BLaER1 (cell line): ENCODE measurements around the gene IFT122.
"Not testable (repeated sequence)": the region's sequence is repeated elsewhere in the genome, so short reads cannot be mapped to it uniquely, and the experiment has no call there.

Experiments used
- H3K27ac ChIP-seq: shearing (Covaris generic); formaldehyde crosslinking; 2 replicates; pipeline ENCODE4 v1.8.1; 2022
- H3K27me3 ChIP-seq: shearing (Covaris generic); formaldehyde crosslinking; 2 replicates; pipeline ENCODE4 v1.8.1; 2022
- H3K36me3 ChIP-seq: shearing (Covaris generic); formaldehyde crosslinking; 2 replicates; pipeline ENCODE4 v1.8.1; 2022
- H3K4me1 ChIP-seq: shearing (Covaris generic); formaldehyde crosslinking; 2 replicates; pipeline ENCODE4 v1.8.1; 2022
- H3K4me2 ChIP-seq: shearing (Covaris generic); formaldehyde crosslinking; 2 replicates; pipeline ENCODE4 v1.8.1; 2022
- H3K4me3 ChIP-seq: shearing (Covaris generic); formaldehyde crosslinking; 2 replicates; pipeline ENCODE4 v1.8.1; 2022
- H3K9ac ChIP-seq: shearing (Covaris generic); formaldehyde crosslinking; 2 replicates; pipeline ENCODE4 v1.8.1; 2022
- H3K9me3 ChIP-seq: shearing (Covaris generic); formaldehyde crosslinking; 2 replicates; pipeline ENCODE4 v1.8.1; 2022
- H4K20me1 ChIP-seq: shearing (Covaris generic); formaldehyde crosslinking; 2 replicates; pipeline ENCODE4 v1.8.1; 2022
- Cebpa-rat ChIP-seq: shearing (Covaris generic); IDR thresholded peaks from 2 replicates; pipeline ENCODE4 v1.8.1; 2022

The IFT122 gene

GRCh38 chr3:129469026-129469425 lies 29.0 kb downstream of the IFT122 start:
- no peak overlapping the region for H3K4me3 ChIP-seq
- peaks cover 9% of the 10 kb centered on the region for H3K4me1 ChIP-seq
- H3K27me3 ChIP-seq: no peaks in the 10 kb centered on the region
- no peak overlapping the region for H3K9ac ChIP-seq
- H4K20me1 ChIP-seq: no peaks in the 10 kb centered on the region
- peaks cover 40% of the 10 kb centered on the region for H3K36me3 ChIP-seq
- H3K4me2 ChIP-seq: no peak overlapping the region
- no peak for TF ChIP-seq Cebpa-rat
- no peaks in the 10 kb centered on the region for H3K9me3 ChIP-seq
- no peak overlapping the region for H3K27ac ChIP-seq

DNA sequence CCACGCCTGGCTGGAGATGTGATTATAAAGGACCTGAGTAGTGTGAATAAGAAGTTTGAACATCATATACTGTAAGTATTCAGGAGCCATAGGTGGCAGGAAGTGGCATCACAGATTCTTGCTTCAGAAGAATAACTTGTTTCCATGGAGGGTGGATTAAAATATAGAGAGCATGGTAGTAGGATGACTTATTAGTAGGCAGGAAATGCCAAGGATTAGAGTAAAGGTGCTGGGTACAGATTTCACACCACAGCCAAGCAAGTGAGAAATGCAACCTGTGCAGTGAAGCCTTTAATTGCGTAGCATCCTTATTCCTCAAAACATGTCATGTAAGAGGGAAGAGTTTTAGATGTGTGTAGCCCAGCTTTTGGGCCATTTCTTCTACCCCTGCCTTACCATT lies 30.8 kb downstream of the IFT122 start:
- no peak overlapping the region for H3K27ac ChIP-seq
- no peak for TF ChIP-seq Cebpa-rat
- peaks cover 9% of the 10 kb centered on the region for H3K4me1 ChIP-seq

DNA sequence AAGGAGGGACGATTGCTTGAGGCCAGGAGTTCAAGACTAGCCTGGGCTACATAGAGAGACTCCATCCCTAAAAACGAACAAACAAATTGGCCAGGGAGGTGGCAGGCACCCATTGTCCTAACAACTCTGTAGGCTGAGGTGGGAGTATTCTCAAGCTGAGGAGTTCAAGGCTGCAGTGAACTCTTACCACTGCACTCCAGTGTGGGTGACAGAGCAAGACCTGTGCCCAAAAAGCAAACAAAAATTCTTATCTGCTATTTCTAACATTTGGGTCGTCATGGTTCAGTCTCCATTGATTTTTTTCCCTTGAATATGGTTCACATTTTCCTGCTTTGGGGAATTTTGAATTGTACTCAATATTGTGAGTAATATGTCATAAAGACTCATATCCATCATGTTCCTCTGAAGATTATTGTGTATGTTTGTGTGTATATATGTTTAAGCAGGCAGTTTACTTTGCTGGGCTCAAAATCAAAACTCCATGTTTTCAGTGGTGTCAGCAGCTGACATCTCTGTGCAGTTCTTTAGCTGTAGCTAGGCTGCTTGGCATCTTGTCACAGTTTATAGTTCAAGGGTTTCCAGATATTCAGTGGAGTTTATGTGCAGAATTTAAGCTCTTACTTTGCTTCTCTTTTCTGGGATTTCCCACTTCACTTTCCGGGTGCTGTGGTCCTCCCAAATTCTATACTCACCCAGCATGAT lies 33.2 kb downstream of the IFT122 start:
- Histone ChIP-seq H3K9me3 (no peaks in the 10 kb centered on the region), H3K27me3 (no peaks in the 10 kb centered on the region), H3K9ac (no peak overlapping the region), H3K4me2 (no peak overlapping the region), H3K27ac (no peak overlapping the region), H3K36me3 (peaks cover 68% of the 10 kb centered on the region), H3K4me3 (no peak overlapping the region), H3K4me1 (peaks cover 9% of the 10 kb centered on the region), H4K20me1 (no peaks in the 10 kb centered on the region)
- no peak for TF ChIP-seq Cebpa-rat

More for the DNA sequence above, 30.8 kb downstream of the IFT122 start:
- H3K4me3 ChIP-seq: no peak overlapping the region
- H3K9ac ChIP-seq: no peak overlapping the region
- H3K4me2 ChIP-seq: peak overlapping the region; percentile 1; the same call in 1 of the 2 replicates
- H3K27me3 ChIP-seq: no peaks in the 10 kb centered on the region
- H3K36me3 ChIP-seq: peaks cover 51% of the 10 kb centered on the region
- no peaks in the 10 kb centered on the region for H3K9me3 ChIP-seq
- H4K20me1 ChIP-seq: no peaks in the 10 kb centered on the region

DNA sequence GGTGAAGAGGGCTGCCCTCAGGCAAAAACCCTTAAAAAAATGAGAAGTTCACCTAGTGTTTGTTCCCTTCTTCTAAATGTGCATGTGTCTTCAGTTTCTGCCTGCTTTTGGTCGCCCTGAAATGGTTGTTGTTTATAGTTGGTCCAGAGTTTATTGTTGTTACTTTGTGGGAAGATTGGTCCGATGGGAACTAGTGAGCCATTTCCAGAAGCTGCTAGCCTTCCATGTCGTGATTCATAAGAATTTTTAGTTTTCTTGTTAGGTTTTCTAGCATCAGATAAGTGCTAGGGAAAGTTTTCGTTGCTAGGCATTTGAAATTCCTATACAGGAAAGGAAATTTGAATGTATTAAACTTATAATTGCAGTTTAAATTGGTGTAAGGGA lies 33.7 kb downstream of the IFT122 start:
- no peak overlapping the region for H3K4me3 ChIP-seq
- peaks cover 66% of the 10 kb centered on the region for H3K36me3 ChIP-seq
- H3K9ac ChIP-seq: no peak overlapping the region
- H3K27me3 ChIP-seq: no peaks in the 10 kb centered on the region
- H3K9me3 ChIP-seq: no peaks in the 10 kb centered on the region
- no peak for TF ChIP-seq Cebpa-rat
- H3K27ac ChIP-seq: no peak overlapping the region
- no peaks in the 10 kb centered on the region for H4K20me1 ChIP-seq
- no peak overlapping the region for H3K4me2 ChIP-seq
- peaks cover 9% of the 10 kb centered on the region for H3K4me1 ChIP-seq

- H3K4me2 ChIP-seq: no peak overlapping the region
- no peak for TF ChIP-seq Cebpa-rat
- H3K27me3 ChIP-seq: no peaks in the 10 kb centered on the region
- H3K36me3 ChIP-seq: peaks cover 68% of the 10 kb centered on the region
- H3K9me3 ChIP-seq: no peaks in the 10 kb centered on the region
- H3K27ac ChIP-seq: no peak overlapping the region
- H3K4me1 ChIP-seq: peaks cover 9% of the 10 kb centered on the region
- H3K4me3 ChIP-seq: no peak overlapping the region
- H3K9ac ChIP-seq: no peak overlapping the region
- no peaks in the 10 kb centered on the region for H4K20me1 ChIP-seq
Observed at GRCh38 chr3:129474984-129475804, 35.2 kb downstream of the IFT122 start.

DNA sequence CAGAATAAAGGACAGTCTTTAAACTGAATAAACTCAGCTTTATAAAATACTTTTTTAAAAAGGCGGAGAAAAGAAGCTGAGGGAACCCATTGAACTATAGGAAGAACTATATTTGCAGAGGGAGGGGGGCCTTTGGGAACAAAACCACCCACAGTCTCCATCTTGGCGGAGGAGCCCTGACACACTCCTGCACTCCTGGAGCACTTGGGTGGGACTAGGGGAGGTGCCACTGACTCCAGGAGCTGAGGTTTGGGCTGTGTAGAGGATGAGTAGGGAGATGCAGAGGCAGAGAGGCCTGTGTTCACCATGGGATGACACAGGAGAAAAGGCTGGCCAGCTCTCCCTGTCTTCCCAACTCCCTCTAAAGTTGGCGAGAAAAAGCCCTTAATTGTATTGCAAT lies 35.8 kb downstream of the IFT122 start:
- TF ChIP-seq Cebpa-rat: no peak
- H4K20me1 ChIP-seq: no peaks in the 10 kb centered on the region
- no peak overlapping the region for H3K9ac ChIP-seq
- peaks cover 8% of the 10 kb centered on the region for H3K4me1 ChIP-seq
- no peaks in the 10 kb centered on the region for H3K9me3 ChIP-seq
- H3K36me3 ChIP-seq: peaks cover 68% of the 10 kb centered on the region
- H3K4me3 ChIP-seq: no peak overlapping the region
- H3K27me3 ChIP-seq: no peaks in the 10 kb centered on the region
- H3K4me2 ChIP-seq: no peak overlapping the region
- H3K27ac ChIP-seq: no peak overlapping the region

DNA sequence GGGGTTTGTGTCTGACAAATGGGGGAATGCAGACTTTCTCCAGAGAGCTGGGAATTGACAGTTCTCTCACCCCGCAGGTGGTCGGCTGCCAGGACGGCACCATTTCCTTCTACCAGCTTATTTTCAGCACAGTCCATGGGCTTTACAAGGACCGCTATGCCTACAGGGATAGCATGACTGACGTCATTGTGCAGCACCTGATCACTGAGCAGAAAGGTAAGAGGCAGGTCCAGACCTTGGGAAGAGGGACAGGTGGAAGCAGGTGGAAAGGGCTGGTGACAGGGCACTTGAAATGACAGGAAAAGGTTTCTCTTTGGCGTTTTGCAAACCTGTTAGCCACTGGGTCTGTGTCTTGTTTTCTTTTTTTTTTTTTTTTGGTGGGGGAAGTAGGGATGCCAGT lies 36.6 kb downstream of the IFT122 start:
- H3K4me3 ChIP-seq: no peak overlapping the region
- H3K4me1 ChIP-seq: peaks cover under 1% of the 10 kb centered on the region; the same call in 1 of the 2 replicates
- TF ChIP-seq Cebpa-rat: no peak
- H3K36me3 ChIP-seq: peaks cover 68% of the 10 kb centered on the region
- no peak overlapping the region for H3K9ac ChIP-seq
- no peak overlapping the region for H3K4me2 ChIP-seq
- H3K27ac ChIP-seq: no peak overlapping the region
- no peaks in the 10 kb centered on the region for H3K27me3 ChIP-seq
- no peaks in the 10 kb centered on the region for H4K20me1 ChIP-seq
- H3K9me3 ChIP-seq: no peaks in the 10 kb centered on the region

DNA sequence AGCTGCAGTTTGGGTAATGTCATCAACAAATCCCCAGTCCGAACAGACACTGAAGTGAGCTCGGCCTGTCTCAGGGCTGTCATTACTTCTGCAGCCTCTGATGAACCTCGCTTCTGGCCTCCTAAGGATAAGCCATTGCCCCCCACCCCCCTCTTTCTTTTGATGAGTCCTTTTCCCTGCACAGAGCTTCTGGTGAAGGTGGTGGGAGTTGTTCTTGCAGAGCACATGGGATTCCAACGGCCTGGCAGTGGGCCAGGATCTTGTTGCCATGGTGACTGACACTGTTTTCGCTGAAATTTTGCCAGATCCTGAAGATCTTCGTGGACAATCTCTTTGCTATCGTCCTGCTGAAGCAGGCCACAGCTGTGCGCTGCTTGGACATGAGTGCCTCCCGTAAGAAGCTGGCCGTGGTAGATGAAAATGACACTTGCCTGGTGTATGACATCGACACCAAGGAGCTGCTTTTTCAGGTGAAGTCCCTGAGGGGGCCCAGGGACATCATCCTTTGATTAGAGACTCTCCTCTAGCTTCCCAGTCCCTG lies 41.3 kb downstream of the IFT122 start:
- not testable (repeated sequence) for H3K27me3 ChIP-seq, H3K4me1 ChIP-seq, H3K4me3 ChIP-seq, H3K9me3 ChIP-seq, H3K9ac ChIP-seq, H4K20me1 ChIP-seq, H3K27ac ChIP-seq, H3K4me2 ChIP-seq
- peaks cover 95% of the 10 kb centered on the region for H3K36me3 ChIP-seq

DNA sequence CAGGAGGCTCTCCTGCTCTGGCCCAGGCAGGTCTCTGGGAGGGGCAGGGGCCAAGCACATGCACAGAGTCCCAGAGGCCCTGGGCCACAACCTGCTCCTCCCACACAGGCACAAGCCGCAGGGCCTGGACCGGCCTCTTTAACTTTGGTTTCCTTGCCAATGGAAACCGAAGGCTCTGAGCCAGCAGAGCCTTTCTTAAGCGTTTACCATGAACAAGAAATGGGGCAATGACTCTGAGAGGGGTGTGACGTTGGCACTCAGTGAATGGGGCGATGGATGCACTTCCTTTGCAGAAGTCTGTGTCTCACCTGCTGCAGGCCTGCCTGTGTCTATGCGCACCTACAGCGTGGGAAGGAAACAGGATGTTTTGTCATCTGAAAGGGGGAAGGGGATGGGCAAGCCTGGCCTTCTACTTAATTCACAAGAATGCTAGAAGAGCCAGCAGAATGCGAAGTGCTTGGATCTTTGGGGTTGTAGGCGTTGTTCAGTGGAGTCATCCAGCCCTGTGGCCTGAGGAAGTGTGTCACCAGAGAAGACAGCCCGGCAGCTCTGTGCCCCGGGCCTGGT lies 41.8 kb downstream of the IFT122 start:
- no peaks in the 10 kb centered on the region for H3K27me3 ChIP-seq
- no peak for TF ChIP-seq Cebpa-rat
- H3K9me3 ChIP-seq: no peaks in the 10 kb centered on the region
- H4K20me1 ChIP-seq: no peaks in the 10 kb centered on the region
- H3K4me2 ChIP-seq: no peak overlapping the region
- no peak overlapping the region for H3K4me3 ChIP-seq
- no peaks in the 10 kb centered on the region for H3K4me1 ChIP-seq
- no peak overlapping the region for H3K9ac ChIP-seq
- H3K36me3 ChIP-seq: peaks cover 93% of the 10 kb centered on the region
- H3K27ac ChIP-seq: no peak overlapping the region

- Histone ChIP-seq H3K27ac (no peak overlapping the region), H4K20me1 (no peaks in the 10 kb centered on the region), H3K36me3 (peaks cover 92% of the 10 kb centered on the region), H3K4me3 (no peak overlapping the region), H3K9me3 (no peaks in the 10 kb centered on the region), H3K4me1 (no peaks in the 10 kb centered on the region), H3K27me3 (no peaks in the 10 kb centered on the region), H3K9ac (no peak overlapping the region), H3K4me2 (no peak overlapping the region)
- TF ChIP-seq Cebpa-rat: no peak
Observed at GRCh38 chr3:129482721-129483120, 42.7 kb downstream of the IFT122 start.
